GM21786 (cell line): ENCODE measurements around the gene MYOZ3.

Experiments used
- ATAC-seq: cut with Tn5 transposase; IDR thresholded peaks from one replicate; pipeline ENCODE4 v1.9.1; 2021; ENCODE audit not compliant: unreplicated experiment

MYOZ3 gene

DNA sequence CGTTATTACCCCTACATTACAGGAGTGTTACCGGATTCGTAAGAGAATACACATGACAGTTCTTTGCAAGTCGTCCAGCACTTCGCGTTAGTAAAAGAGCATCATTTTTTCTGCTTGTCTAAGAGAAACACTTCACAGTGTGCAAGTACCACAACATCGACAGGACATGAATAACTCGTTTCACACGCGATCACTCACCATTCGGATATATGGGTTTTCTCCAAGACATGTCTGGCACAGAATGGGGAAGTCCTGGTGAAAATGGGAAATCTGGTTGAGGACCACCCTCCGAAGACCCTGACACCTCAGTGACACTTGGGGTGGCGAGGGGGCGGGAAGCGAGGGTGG is 39.2 kb downstream of the MYOZ3 start:
- no peak for ATAC-seq

DNA sequence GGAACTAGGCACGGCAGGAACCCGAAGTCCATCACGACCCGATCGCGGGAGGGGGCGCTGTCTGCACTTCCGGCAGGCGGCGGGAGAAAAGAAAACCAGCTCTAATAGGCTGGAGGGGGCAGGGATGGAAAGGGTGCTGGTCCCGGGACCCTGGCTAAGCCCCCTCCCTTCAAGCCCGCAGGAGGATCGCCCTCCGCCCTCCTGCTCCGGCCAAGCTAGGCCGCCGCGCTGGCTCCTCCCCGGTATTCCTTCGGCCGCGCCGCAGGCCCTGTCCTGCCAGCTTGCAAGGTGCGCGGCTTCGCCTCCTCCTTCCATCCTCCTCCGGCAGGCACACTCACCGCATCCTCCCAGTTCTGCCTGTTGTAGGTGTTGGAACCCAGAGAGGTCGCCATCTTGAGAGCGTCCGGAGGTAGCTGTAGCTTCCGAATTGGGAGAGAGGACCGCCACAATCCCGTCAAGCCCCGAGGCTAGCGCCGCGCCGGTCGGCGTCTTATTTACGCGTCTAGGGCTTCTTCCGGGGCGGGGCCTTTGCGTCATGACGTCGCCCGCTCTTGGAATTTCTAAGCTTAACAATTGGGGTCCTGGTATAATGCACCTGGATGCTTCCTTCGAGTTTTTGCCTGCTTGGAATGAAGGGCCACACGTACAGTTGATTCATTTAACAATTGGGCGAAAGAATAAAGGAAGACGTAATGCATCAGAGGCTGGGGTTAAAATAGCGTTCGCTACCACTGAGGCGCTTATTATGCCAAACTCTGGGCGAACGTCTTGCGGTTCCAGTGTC is 39.7 kb downstream of the MYOZ3 start, which contains the start of gene RBM22:
RBM22 (minus strand) TSS at position 469 of the 784 bp plus-strand sequence; CDS start at position 392, 77 bp downstream.
- ATAC-seq = peak; percentile 96

DNA sequence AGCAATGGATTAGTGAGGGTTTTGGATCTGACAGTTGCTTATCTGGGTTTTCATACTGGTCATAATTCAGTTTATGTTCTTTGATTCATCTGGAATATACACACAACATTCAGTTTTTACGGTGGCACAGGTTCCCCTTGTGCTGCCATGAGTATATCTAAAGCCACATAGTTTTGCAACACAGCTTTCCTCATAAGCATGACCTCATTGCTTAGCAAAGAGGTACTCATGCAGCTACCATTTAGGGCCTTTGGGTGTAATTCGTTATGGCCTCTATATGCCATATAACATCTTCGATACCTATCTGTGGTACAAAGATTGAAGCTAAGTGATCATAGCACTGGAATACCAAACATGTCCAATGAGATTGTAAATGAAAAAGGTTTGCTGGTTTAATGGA is 42.7 kb downstream of the MYOZ3 start:
- no peak for ATAC-seq

DNA sequence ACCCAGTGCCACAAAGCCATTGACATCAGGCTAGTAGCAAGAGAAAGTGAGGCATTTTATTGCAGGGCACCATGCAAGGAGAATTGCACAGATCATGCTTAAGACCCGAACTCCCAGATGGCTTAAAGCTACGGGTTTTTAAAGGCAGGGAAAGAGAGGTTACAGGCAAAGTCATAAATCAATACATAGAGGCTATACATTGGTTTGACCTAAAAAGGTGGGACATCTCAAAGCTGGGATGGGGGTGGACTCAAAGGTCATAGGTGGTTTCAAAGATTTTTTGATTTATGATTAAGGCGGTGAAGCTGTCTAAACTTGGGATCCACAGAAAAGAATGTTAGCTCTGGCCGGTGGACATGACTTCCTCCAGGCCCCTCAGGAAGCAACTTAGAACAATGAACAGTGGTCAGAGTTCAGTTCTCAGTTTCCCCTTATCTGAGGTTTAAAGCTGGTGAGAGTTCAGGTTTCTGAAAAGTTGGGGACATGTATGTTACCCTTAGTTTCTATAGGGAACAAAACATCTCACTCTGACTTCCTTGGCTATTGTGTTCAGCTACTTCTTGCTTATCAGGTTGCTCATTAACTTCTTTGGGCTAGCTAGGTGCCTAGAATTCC is 45.8 kb downstream of the MYOZ3 start:
- no peak for ATAC-seq

DNA sequence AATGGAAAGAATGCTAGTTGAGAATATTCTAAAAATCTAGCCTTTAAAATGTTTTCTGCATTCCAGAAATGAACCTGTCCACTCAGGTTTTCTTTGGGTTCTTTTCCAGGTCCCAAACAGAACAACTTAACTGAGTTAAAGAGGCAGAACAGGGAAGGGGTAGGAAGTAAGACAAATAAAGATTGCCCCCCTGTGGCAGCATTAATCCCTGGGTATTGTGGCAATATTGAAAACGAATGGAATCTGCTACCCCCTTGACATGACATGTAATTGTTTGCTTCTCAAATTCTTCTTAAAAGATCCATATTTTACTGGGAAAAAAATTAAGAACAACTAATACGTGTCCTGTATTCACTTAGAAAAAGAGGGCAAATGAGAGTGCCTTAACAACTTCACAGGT is 49.1 kb downstream of the MYOZ3 start:
- ATAC-seq = no peak

DNA sequence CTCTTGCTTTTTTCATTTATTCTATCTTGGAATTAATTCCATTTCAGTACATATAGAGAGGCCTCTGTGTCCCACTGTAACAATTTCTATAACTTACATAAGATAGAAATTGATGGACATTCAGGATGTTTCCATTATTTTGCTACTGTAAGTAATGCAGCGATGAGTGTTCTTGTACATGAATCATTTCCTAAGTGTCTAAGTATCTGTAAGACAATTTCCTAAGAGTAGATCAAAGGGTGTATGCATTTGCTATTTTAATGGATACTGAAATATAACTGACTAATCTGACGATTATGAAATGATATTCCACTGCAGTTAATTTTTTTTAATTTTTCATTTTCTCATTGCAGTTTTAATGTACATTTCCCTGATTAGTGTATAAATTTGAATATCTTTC is 62.8 kb downstream of the MYOZ3 start:
- no peak for ATAC-seq
